Type B pancreatic cell (in vitro differentiated cells): ENCODE measurements around the gene LYVE1. TPM values are rescaled to one million over a fixed set of nuclear protein-coding genes. Genes with fewer than 3 reads are reported as not detected.

Experiments
- DNase-seq: peaks from one replicate; pipeline ENCODE4 v3.0.0; 2021; ENCODE audit warnings: mixed read lengths; ENCODE audit not compliant: unreplicated experiment; ENCODE audit errors: extremely low spot score
- H3K27ac Mint-ChIP-seq: 2 replicates; pipeline ENCODE4 v1.8.0; 2021; ENCODE audit warnings: mild to moderate bottlenecking, mixed read lengths
- H3K27me3 Mint-ChIP-seq: 2 replicates; pipeline ENCODE4 v1.8.0; 2021; ENCODE audit warnings: mixed read lengths
- H3K36me3 Mint-ChIP-seq: 2 replicates; pipeline ENCODE4 v1.8.0; 2021; ENCODE audit warnings: mixed read lengths
- H3K4me1 Mint-ChIP-seq: one replicate; pipeline ENCODE4 v1.8.0; 2021; ENCODE audit warnings: mixed read lengths; ENCODE audit not compliant: unreplicated experiment
- H3K4me3 Mint-ChIP-seq: 2 replicates; pipeline ENCODE4 v1.8.0; 2021; ENCODE audit warnings: mild to moderate bottlenecking, mixed read lengths
- H3K9me3 Mint-ChIP-seq: 2 replicates; pipeline ENCODE4 v1.8.0; 2021; ENCODE audit warnings: mixed read lengths
- total RNA-seq: library from RNA; stranded (reverse); gene quantifications from 2 replicates; pipeline ENCODE4 v1.2.1, GENCODE V29; 2021; ENCODE audit warnings: low replicate concordance
- TF ChIP-seq, protein P1 (sequence below): fragments of 200-600 bp; sonication (generic); conservative IDR thresholded peaks from 2 replicates; pipeline ENCODE4 v1.5.0; 2021; ENCODE audit warnings: antibody characterized with exemption, mild to moderate bottlenecking

The LYVE1 gene
- total RNA-seq, 1 donor from 2014 or later: not detected

- TF ChIP-seq, protein P1, sequence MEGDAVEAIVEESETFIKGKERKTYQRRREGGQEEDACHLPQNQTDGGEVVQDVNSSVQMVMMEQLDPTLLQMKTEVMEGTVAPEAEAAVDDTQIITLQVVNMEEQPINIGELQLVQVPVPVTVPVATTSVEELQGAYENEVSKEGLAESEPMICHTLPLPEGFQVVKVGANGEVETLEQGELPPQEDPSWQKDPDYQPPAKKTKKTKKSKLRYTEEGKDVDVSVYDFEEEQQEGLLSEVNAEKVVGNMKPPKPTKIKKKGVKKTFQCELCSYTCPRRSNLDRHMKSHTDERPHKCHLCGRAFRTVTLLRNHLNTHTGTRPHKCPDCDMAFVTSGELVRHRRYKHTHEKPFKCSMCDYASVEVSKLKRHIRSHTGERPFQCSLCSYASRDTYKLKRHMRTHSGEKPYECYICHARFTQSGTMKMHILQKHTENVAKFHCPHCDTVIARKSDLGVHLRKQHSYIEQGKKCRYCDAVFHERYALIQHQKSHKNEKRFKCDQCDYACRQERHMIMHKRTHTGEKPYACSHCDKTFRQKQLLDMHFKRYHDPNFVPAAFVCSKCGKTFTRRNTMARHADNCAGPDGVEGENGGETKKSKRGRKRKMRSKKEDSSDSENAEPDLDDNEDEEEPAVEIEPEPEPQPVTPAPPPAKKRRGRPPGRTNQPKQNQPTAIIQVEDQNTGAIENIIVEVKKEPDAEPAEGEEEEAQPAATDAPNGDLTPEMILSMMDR: no peak
- no peak overlapping the region for H3K27ac Mint-ChIP-seq
- no peaks in the 10 kb centered on the region for H3K9me3 Mint-ChIP-seq
- H3K4me1 Mint-ChIP-seq: peaks cover 5% of the 10 kb centered on the region
- H3K36me3 Mint-ChIP-seq: peaks cover 10% of the 10 kb centered on the region
- no peak for DNase-seq
- H3K27me3 Mint-ChIP-seq: no peaks in the 10 kb centered on the region
- H3K4me3 Mint-ChIP-seq: no peak overlapping the region
Measured at GRCh38 chr11:10534316-10534715, 34.1 kb downstream of the LYVE1 start.

DNA sequence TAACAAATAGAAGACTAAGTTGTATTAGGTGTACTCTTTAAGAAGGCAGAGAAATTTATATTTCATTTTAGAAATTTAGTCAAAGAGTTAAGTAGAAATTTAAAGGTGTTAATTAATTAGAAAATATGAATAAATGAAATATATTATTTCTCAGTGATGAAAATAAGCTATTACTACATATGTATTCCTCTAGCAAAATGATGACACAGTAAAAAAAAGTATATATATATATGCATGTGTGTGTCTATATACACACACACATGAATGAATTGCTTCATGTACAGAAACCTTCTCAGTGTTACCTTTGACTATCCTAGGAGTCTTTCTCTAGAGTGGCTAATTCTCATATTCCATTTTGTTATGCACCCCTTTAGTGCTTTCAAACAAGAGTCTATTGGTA is 35.1 kb downstream of the LYVE1 start:
- TF ChIP-seq, protein P1: no peak
- Mint-ChIP-seq H3K27ac (no peak overlapping the region), H3K9me3 (no peaks in the 10 kb centered on the region), H3K4me1 (peaks cover 5% of the 10 kb centered on the region), H3K4me3 (no peak overlapping the region), H3K27me3 (no peaks in the 10 kb centered on the region), H3K36me3 (peaks cover 12% of the 10 kb centered on the region)
- DNase-seq: no peak

GRCh38 chr11:10532526-10532925 is 35.9 kb downstream of the LYVE1 start:
- Mint-ChIP-seq H3K27me3 (no peaks in the 10 kb centered on the region), H3K4me1 (peaks cover 7% of the 10 kb centered on the region), H3K4me3 (no peak overlapping the region), H3K36me3 (peaks cover 15% of the 10 kb centered on the region), H3K9me3 (no peaks in the 10 kb centered on the region), H3K27ac (no peak overlapping the region)
- TF ChIP-seq, protein P1: no peak
- DNase-seq: no peak

- Mint-ChIP-seq H3K27me3 (no peaks in the 10 kb centered on the region), H3K9me3 (no peaks in the 10 kb centered on the region), H3K4me3 (no peak overlapping the region), H3K27ac (peak overlapping the region; percentile 8), H3K4me1 (peaks cover 8% of the 10 kb centered on the region), H3K36me3 (peaks cover 38% of the 10 kb centered on the region)
- TF ChIP-seq, protein P1: no peak
- DNase-seq: no peak
Measured at GRCh38 chr11:10529279-10529678, 39.2 kb downstream of the LYVE1 start.

DNA sequence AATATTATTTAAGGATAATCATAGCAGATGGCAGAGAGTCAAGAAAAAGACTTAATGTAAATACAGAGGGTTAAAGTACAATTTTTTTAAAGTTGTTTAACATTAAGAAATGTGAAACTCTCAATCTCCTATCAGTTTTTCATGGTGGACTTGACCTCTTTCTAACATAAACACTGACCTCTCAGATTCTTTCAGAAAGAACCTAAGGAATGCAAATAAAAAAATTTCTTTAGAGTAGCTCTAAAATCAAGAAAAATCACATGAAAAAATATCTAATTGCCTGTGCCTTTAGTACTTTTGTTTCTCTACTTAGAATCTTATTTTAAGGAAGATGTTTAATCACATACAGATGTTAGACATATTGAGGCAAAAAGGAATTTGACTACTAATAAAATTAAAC is 40.3 kb downstream of the LYVE1 start:
- peaks cover 8% of the 10 kb centered on the region for H3K4me1 Mint-ChIP-seq
- no peak overlapping the region for H3K27ac Mint-ChIP-seq

More for the DNA sequence above, 40.3 kb downstream of the LYVE1 start:
- no peak overlapping the region for H3K4me3 Mint-ChIP-seq
- peaks cover 42% of the 10 kb centered on the region for H3K36me3 Mint-ChIP-seq
- H3K27me3 Mint-ChIP-seq: no peaks in the 10 kb centered on the region
- TF ChIP-seq, protein P1: no peak
- no peak for DNase-seq
- H3K9me3 Mint-ChIP-seq: no peaks in the 10 kb centered on the region
